LoVo (cell line): Measurements from ENCODE around the gene SPAG9.

Experiments used
- DNase-seq: peaks from one replicate; pipeline ENCODE4 v3.0.0-alpha.2; 2016; ENCODE audit warnings: low spot score

The SPAG9 gene, protein sequence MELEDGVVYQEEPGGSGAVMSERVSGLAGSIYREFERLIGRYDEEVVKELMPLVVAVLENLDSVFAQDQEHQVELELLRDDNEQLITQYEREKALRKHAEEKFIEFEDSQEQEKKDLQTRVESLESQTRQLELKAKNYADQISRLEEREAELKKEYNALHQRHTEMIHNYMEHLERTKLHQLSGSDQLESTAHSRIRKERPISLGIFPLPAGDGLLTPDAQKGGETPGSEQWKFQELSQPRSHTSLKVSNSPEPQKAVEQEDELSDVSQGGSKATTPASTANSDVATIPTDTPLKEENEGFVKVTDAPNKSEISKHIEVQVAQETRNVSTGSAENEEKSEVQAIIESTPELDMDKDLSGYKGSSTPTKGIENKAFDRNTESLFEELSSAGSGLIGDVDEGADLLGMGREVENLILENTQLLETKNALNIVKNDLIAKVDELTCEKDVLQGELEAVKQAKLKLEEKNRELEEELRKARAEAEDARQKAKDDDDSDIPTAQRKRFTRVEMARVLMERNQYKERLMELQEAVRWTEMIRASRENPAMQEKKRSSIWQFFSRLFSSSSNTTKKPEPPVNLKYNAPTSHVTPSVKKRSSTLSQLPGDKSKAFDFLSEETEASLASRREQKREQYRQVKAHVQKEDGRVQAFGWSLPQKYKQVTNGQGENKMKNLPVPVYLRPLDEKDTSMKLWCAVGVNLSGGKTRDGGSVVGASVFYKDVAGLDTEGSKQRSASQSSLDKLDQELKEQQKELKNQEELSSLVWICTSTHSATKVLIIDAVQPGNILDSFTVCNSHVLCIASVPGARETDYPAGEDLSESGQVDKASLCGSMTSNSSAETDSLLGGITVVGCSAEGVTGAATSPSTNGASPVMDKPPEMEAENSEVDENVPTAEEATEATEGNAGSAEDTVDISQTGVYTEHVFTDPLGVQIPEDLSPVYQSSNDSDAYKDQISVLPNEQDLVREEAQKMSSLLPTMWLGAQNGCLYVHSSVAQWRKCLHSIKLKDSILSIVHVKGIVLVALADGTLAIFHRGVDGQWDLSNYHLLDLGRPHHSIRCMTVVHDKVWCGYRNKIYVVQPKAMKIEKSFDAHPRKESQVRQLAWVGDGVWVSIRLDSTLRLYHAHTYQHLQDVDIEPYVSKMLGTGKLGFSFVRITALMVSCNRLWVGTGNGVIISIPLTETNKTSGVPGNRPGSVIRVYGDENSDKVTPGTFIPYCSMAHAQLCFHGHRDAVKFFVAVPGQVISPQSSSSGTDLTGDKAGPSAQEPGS (N-terminal part only)

DNA sequence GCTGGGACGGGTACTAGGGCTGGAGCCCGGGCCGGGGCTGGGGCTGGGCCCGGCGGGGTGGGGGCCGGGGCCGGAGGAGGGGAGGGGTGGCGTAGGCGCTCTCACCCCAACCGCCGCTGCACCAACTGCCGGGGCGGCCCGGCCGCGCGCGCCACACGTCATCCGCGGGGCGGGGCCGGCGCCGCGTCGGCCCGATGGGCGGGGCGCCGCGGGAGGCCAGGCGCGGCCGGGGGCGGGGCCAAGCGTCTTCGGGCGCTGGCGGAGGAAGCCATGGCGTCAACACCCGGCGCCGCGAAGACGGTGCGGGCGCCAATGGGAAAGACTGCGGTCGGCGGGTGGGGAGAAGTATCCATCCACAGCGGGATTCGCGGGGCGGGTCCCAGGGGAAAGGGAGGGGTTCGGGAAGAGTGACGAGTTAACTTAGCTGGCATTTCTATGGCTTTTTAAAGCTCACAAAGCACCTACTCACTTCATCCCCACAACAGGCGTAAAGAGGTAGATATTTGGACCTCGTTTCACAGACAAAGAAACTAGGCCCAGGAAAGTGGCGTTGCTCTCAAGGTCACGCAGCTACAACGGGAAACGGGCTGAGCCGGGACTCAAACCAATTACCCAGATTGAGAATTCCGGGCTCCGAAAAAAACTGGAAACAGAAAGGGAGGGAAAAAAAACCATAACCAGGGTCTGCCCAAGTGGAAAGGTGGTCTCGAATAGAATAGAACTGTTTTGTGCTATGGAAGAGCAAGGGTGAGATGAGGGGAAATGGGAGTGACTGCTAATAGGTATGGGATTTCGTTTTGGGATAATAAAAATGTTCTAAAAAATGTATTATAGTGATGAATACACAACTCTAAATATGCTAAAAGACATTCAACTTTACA lies at the start of gene SPAG9:
Gene SPAG9, minus strand, starts transcription at position 130 of the 881 bp plus-strand sequence. CDS start 212 bp downstream, outside the sequence.
- DNase-seq: peak; percentile 98

DNA sequence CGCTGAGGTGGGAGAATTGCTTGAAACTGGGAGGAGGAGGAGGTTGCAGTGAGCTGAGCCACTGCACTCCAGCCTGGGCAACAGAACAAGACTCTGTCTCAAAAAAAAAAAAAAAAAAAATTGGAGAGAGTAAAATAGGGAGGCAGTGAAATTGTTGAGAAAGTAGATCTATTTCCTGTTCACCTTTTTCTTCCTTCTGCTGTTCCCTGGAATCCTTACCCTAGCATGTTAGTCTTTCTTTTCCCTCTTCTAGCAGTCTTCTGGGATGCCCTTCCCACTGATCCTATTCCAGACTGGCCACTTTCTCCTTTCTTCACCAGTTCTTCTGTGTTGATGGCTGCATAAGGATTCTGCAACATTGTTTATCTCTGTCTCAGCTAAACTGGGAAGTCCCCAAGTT lies 48.7 kb upstream of the SPAG9 start:
- DNase-seq: no peak

GRCh38 chr17:51166987-51167931 lies 46.6 kb upstream of the SPAG9 start:
- peak; percentile 63 for DNase-seq

GRCh38 chr17:51166198-51166986 lies 45.7 kb upstream of the SPAG9 start, which contains the start of gene NME2:
NME2 (plus strand) TSS chr17:51166411; CDS start chr17:51166831, 420 bp downstream.
- DNase-seq: peak; percentile 91

DNA sequence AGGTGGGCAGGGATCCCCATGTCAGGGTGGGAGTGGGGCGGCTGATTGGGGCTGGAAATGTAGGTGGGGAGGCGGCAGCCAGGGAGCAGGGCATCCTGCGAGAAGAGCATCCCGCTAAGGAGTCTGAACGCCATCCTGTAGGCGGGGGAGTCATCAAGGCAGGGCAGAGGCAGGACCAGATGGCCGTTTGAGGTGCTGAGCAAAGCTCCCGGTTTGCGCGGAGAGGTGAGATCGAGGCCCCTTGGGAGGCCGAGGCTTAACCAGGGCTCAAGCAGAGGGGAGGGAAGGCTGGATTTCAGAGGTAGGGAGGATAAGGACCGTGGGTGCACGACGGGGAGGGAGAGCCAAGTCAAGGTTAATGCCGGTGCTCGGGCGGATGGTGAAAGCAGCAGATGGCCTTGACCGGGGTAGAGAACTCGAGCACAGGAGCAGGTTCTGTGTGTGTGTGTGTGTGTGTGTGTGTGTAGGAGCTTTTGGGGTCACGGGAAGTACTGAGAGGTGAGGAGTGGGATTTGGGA lies 45.1 kb upstream of the SPAG9 start:
- DNase-seq: no peak

GRCh38 chr17:51164911-51165679 lies 44.4 kb upstream of the SPAG9 start:
- no peak for DNase-seq

DNA sequence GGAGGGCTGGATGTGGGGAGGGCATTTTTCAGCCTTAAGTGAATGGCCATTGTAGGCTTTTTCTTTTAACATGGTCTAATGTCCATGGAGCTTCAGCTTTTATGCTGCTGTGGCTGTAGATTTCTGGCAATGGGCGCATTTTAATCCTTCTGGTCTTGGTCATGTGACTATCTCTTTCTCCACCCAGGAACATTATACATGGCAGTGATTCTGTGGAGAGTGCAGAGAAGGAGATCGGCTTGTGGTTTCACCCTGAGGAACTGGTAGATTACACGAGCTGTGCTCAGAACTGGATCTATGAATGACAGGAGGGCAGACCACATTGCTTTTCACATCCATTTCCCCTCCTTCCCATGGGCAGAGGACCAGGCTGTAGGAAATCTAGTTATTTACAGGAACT lies 40.9 kb upstream of the SPAG9 start:
- DNase-seq: no peak

GRCh38 chr17:51159604-51160003 lies 38.9 kb upstream of the SPAG9 start:
- DNase-seq: no peak

GRCh38 chr17:51155416-51155815 lies 34.7 kb upstream of the SPAG9 start:
- DNase-seq: no peak

DNA sequence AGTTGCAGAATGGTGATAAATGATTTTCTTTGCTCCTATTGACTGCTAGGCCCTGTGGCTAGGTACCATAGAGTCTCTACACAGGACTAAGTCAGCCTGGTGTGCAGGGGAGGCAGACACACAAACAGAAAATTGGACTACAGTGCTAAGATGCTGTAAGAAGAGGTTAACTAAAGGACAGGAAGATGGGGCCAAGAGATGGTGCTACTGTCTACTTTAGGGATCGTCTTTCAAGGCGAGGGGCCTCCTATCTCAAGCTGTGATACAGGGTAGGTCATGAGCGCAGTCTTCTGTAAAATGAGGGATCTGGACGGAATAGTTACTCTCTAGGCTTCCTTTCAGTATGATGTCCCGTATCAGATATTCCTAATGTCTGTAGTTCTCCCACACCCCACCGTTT lies 33.5 kb upstream of the SPAG9 start:
- DNase-seq: no peak

DNA sequence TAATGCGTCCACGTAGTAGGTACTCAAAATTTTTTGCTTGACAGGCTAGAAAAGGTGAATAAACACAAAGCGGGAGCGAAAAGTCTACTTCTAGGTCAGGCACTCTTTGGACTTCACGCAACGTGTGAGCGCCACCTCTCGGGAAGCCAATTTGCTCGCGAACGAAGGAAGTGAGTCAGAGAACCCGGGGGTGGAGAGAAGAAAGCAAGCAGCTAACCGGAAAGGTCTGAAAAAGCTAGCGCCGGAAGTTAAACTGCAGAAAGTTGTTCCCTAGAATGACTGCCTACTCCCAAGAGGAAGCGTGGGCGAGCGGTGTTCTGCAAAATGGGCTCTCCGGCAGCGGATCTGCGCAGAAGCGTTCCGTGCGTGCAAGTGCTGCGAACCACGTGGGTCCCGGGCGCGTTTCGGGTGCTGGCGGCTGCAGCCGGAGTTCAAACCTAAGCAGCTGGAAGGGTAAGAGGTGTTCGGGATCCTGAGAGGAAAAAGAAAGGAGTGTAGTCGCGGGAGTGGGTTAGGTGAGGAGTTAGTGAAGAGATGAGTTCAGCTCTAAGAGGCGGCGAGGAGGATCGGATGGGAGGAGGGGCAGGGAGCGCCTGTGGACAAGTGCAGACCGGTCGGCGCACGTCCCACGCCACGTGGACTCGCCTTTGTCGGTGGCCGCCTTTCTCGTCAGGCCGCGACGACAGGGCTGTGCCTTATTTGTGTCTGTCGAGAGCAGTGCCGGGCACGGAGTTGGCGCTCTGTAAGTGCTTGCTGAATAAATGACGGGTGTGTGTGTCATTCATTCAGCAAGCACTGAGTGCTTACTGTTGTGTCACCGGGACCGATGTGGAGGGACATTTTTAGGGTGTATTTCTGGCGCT lies 32.8 kb upstream of the SPAG9 start, which contains the start of gene NME1:
Gene NME1, plus strand, starts transcription at position 350 of the 863 bp plus-strand sequence. CDS start 2,096 bp downstream, outside the sequence.
- peak; percentile 99 for DNase-seq

DNA sequence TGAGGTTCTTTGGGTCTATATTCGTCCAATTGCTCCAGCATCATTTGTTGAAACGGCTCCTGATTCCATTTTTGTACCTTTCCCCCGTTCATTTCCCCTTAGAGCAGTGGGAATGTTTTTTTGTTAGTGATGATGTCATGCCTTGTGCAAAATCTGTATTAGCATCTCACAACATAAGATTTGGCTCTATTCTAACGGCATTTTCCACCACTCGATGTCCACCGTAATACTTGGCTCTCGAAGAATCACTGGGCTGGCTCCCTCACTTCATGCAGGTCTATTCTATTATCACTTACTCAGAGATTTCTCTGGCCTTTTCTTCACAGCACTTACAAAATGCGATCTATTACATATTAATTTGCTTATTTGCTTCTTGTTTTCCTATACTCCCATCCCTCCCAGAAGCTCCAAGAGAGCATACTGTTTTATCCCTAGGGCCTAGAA lies 32.1 kb upstream of the SPAG9 start:
- peak; percentile 40 for DNase-seq

DNA sequence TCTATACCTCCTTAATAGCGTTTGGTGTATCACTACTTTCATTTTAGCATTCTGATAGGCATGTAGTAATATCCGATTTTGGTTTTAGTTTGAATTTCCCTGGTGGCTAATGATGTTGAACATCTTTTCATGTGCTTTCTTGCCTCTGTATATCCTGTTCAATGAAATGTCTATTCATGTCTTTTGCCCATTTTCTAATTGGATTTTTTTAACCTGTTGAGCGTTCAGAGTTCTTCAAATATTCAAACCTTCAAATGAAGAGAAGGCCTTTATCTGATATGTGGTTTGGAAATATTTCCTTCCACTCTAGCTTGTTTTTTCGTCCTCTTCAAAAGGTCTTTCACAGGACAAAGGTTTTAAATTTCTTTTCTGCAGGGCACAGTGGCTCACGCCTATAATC lies 30.3 kb upstream of the SPAG9 start:
- DNase-seq: no peak

DNA sequence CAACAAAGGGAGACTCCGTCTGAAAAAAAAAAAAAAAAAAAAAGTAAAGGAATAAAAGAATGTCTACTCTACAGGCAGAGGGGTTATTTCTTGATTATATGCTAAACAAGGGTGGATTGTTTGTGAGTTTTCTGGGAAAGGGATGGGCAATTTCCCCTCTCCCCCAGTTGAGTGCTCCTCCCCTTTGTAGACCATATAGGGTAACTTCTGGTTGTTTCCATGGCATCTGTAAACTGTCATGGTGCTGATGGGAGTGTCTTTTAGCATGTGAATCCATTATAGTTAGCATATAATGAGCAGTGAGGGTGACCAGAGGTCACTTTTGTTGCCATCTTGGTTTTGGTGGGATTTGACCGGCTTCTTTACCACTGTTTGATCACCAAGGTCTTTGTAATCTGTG lies 28.5 kb upstream of the SPAG9 start:
- no peak for DNase-seq

DNA sequence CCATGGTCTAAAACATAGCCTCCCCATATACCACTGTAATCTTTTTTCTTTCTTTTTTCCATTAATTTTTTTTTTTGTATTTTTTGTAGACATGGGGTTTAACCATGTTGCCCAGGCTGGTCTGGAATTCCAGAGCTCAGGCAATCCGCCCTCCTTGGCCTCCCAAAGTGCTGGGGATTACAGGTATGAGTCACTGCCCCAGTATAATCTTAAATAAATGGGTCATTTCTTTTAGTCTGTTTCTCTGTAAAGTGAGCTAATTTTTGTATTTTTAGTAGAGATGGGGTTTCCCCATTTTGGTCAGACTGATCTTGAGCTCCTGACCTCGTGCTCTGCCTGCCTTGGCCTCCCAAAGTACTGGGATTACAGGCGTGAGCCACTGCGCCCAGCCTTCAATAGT lies 27.0 kb upstream of the SPAG9 start:
- DNase-seq: no peak

GRCh38 chr17:51144266-51145022 lies 23.8 kb upstream of the SPAG9 start:
- no peak for DNase-seq
